Astrocyte (in vitro differentiated cells and primary cell): ENCODE measurements around the gene SELENOO. TPM values are rescaled to one million over a fixed set of nuclear protein-coding genes. Genes with fewer than 3 reads are reported as not detected.

Experiments used
- DNase-seq: peaks from one replicate; pipeline ENCODE4 v3.0.0-alpha.2; 2010; ENCODE audit warnings: low read depth
- FAIRE-seq: peaks from 2 replicates; lab custom pipeline; 2011; peaks lifted over from hg19 to GRCh38; lab: Jason Lieb, UNC
- H2AFZ ChIP-seq: 2 replicates; pipeline ENCODE4 v1.6.0; 2012; ENCODE audit warnings: low read depth, low read length, inconsistent platforms
- H3K27ac ChIP-seq: 2 replicates; pipeline ENCODE4 v1.5.1; 2011; ENCODE audit warnings: low read depth, low read length, inconsistent platforms
- H3K27me3 ChIP-seq: 2 replicates; pipeline ENCODE4 v1.6.0; 2011; ENCODE audit warnings: low read length, inconsistent platforms; ENCODE audit not compliant: insufficient read depth
- H3K36me3 ChIP-seq: 2 replicates; pipeline ENCODE4 v1.5.1; 2011; ENCODE audit warnings: low read length, inconsistent platforms; ENCODE audit not compliant: insufficient read depth
- H3K4me1 ChIP-seq: 2 replicates; pipeline ENCODE4 v1.5.1; 2011; ENCODE audit warnings: low read length, inconsistent platforms; ENCODE audit not compliant: insufficient read depth
- H3K4me2 ChIP-seq: 2 replicates; pipeline ENCODE4 v1.6.0; 2012; ENCODE audit warnings: low read length, inconsistent platforms
- H3K4me3 ChIP-seq: 2 replicates; pipeline ENCODE4 v1.5.1; 2011; ENCODE audit warnings: low read depth, mild to moderate bottlenecking, low read length, inconsistent platforms; ENCODE audit not compliant: insufficient read depth
- H3K79me2 ChIP-seq: 2 replicates; pipeline ENCODE4 v1.6.0; 2012; ENCODE audit warnings: mild to moderate bottlenecking, low read length, inconsistent platforms; ENCODE audit not compliant: insufficient read depth
- H3K9ac ChIP-seq: 2 replicates; pipeline ENCODE4 v1.6.0; 2012; ENCODE audit warnings: mild to moderate bottlenecking, low read length, inconsistent platforms
- H3K9me3 ChIP-seq: 2 replicates; pipeline ENCODE4 v1.5.1; 2012; ENCODE audit warnings: low read depth, mild to moderate bottlenecking, low read length, inconsistent platforms; ENCODE audit not compliant: insufficient read depth
- H4K20me1 ChIP-seq: 2 replicates; pipeline ENCODE4 v1.6.0; 2012; ENCODE audit warnings: low read length, inconsistent platforms; ENCODE audit not compliant: insufficient read depth
- H3K27ac Mint-ChIP-seq: one replicate; pipeline ENCODE4 v1.8.0; 2021; ENCODE audit warnings: mild to moderate bottlenecking, mixed read lengths; ENCODE audit not compliant: unreplicated experiment
- H3K27me3 Mint-ChIP-seq: one replicate; pipeline ENCODE4 v1.8.0; 2021; ENCODE audit warnings: low read depth, mixed read lengths; ENCODE audit not compliant: unreplicated experiment
- H3K36me3 Mint-ChIP-seq: one replicate; pipeline ENCODE4 v1.8.0; 2021; ENCODE audit warnings: low read depth, mixed read lengths; ENCODE audit not compliant: unreplicated experiment
- H3K4me1 Mint-ChIP-seq: one replicate; pipeline ENCODE4 v1.8.0; 2021; ENCODE audit warnings: low read depth, mixed read lengths; ENCODE audit not compliant: unreplicated experiment
- H3K4me3 Mint-ChIP-seq: one replicate; pipeline ENCODE4 v1.8.0; 2021; ENCODE audit warnings: mild to moderate bottlenecking, moderate library complexity, mixed read lengths; ENCODE audit not compliant: unreplicated experiment
- H3K9me3 Mint-ChIP-seq: one replicate; pipeline ENCODE4 v1.8.0; 2021; ENCODE audit warnings: mild to moderate bottlenecking, mixed read lengths; ENCODE audit not compliant: unreplicated experiment
- EZH2 ChIP-seq: IDR thresholded peaks from 2 replicates; pipeline ENCODE4 v1.6.1; 2012; ENCODE audit warnings: mild to moderate bottlenecking, low read length, inconsistent platforms; ENCODE audit not compliant: insufficient read depth
- total RNA-seq: library from RNA; stranded (reverse); gene quantifications from 2 replicates; pipeline ENCODE4 v1.2.1, GENCODE V29; 2021
- TF ChIP-seq, protein P1 (sequence below): IDR thresholded peaks from 2 replicates; pipeline ENCODE4 v1.5.1; 2011; ENCODE audit warnings: low read depth, mild to moderate bottlenecking, inconsistent platforms, low read length, moderate library complexity; ENCODE audit not compliant: insufficient read depth

Gene SELENOO
- total RNA-seq, 1 donor from 2014 or later, result 18.5 TPM

DNA sequence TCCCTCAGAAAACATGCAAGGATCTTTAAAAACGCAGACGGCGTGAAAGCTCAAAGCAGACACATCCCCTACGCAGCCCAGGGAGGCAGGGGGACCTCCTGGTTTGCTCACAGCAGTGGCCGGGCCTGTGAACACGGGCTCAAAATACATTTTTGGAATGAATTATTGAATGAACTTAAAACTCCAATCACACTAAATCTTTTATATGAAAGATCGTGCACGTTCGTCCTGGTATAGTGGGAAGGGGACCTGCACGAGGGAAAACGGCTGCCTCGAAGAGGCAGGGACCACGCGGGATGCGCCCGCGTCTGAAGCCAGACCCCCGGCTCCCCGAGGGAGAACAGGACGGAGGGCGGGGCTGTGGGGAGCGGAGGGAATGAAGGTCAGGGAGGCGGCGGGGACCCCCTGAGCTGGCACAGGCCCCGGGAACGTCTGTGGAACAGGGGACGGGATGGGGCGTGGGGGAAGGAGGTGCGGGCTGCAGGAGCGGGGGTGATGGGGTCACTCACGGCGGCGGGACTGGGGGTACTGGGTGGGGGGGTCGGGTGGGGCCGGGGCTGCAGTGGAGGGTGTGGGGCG lies 31.5 kb upstream of the SELENOO start:
- no peak overlapping the region for H3K9ac ChIP-seq
- no peak for DNase-seq
- no peaks in the 10 kb centered on the region for H4K20me1 ChIP-seq
- H3K27ac ChIP-seq, result no peak overlapping the region
- H3K9me3 ChIP-seq, result no peaks in the 10 kb centered on the region
- no peaks in the 10 kb centered on the region for H3K4me1 ChIP-seq
- no peak overlapping the region for H2AFZ ChIP-seq
- H3K27ac Mint-ChIP-seq, result peak overlapping the region; percentile 78
- peak overlapping the region; percentile 68 for H3K4me3 Mint-ChIP-seq
- peaks cover 15% of the 10 kb centered on the region for H3K27me3 Mint-ChIP-seq
- no peak for FAIRE-seq
- H3K36me3 ChIP-seq, result no peaks in the 10 kb centered on the region
- H3K4me2 ChIP-seq, result no peak overlapping the region
- H3K4me1 Mint-ChIP-seq, result no peaks in the 10 kb centered on the region
- peaks cover 8% of the 10 kb centered on the region for H3K27me3 ChIP-seq
- no peaks in the 10 kb centered on the region for H3K79me2 ChIP-seq
- TF ChIP-seq, protein P1, sequence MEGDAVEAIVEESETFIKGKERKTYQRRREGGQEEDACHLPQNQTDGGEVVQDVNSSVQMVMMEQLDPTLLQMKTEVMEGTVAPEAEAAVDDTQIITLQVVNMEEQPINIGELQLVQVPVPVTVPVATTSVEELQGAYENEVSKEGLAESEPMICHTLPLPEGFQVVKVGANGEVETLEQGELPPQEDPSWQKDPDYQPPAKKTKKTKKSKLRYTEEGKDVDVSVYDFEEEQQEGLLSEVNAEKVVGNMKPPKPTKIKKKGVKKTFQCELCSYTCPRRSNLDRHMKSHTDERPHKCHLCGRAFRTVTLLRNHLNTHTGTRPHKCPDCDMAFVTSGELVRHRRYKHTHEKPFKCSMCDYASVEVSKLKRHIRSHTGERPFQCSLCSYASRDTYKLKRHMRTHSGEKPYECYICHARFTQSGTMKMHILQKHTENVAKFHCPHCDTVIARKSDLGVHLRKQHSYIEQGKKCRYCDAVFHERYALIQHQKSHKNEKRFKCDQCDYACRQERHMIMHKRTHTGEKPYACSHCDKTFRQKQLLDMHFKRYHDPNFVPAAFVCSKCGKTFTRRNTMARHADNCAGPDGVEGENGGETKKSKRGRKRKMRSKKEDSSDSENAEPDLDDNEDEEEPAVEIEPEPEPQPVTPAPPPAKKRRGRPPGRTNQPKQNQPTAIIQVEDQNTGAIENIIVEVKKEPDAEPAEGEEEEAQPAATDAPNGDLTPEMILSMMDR, result no peak
- peak; percentile 74 for TF ChIP-seq EZH2
- H3K4me3 ChIP-seq, result no peak overlapping the region
- H3K9me3 Mint-ChIP-seq, result peaks cover 1% of the 10 kb centered on the region
- no peaks in the 10 kb centered on the region for H3K36me3 Mint-ChIP-seq

DNA sequence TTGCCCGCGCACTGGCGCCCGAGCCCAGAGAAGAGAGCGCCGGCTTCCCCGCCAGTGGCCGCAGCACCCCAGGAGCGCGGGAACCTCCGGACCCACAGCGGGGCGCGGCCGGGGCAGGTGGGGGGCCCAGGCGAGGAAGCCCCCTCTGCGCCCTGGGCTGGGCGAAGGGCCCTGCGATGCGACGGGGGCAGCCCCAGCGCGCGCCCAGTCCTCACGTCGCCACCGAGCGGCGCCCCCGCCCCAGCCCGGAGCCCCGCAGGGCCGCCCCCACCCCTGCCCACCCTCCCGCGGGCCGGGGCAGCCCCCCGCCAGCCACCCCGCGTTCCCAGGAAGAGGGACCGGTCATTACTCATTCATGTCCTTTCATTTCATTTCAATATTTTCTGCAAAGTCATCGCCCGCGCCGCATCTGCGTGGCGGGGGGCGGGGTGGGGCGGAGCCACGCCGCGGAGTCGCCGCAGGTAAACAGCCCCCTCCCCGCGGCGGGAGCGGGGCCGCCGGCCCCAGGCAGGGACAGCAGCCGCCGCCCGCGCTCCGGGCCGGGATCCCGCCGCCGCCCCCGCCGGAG lies 31.0 kb upstream of the SELENOO start:
- no peak overlapping the region for H3K27ac Mint-ChIP-seq
- no peak overlapping the region for H3K27ac ChIP-seq
- H3K9me3 ChIP-seq, result no peaks in the 10 kb centered on the region
- H3K27me3 ChIP-seq, result peaks cover 8% of the 10 kb centered on the region
- no peaks in the 10 kb centered on the region for H3K36me3 ChIP-seq
- DNase-seq (no peak), FAIRE-seq (no peak)
- no peaks in the 10 kb centered on the region for H4K20me1 ChIP-seq
- peaks cover 15% of the 10 kb centered on the region for H3K27me3 Mint-ChIP-seq
- peak overlapping the region; percentile 67 for H3K4me2 ChIP-seq
- no peaks in the 10 kb centered on the region for H3K4me1 ChIP-seq
- no peak overlapping the region for H3K9ac ChIP-seq
- no peaks in the 10 kb centered on the region for H3K79me2 ChIP-seq
- peak; percentile 33 for TF ChIP-seq EZH2
- TF ChIP-seq, protein P1, result no peak
- H2AFZ ChIP-seq, result no peak overlapping the region
- peaks cover 1% of the 10 kb centered on the region for H3K9me3 Mint-ChIP-seq
- no peaks in the 10 kb centered on the region for H3K4me1 Mint-ChIP-seq
- H3K4me3 ChIP-seq, result no peak overlapping the region
- no peaks in the 10 kb centered on the region for H3K36me3 Mint-ChIP-seq
- no peak overlapping the region for H3K4me3 Mint-ChIP-seq
